HepG2 (cell line): ENCODE results near the gene SLC7A8. TPM values are rescaled to one million over a fixed set of nuclear protein-coding genes. Genes with fewer than 3 reads are reported as not detected.

ENCODE experiments used
- polyA plus RNA-seq, 8 experiments: library from polyadenylated mRNA; depleted of rRNA in 3 of 8; stranded (reverse) in 7 of 8; unstranded in 1 of 8; fragments of >200 nt; fragmentation: Illumina TruSeq in 4 of 8; extraction: Trizol in 4 of 8; gene quantifications; 2 replicates each; pipeline versions ENCODE4 v1.2.1 to v1.2.3, GENCODE V29; 2011 to 2016; ENCODE audit warnings: low read depth in 4 of 8, missing spikeins in 1 of 8, mixed read lengths in 1 of 8; ENCODE audit not compliant: insufficient read depth in 1 of 8
- small RNA-seq, 3 experiments: library from RNA; depleted of rRNA; stranded (forward); fragments of <200 nt; gene quantifications; one replicate each; pipeline ENCODE3, GENCODE V24; 2012; ENCODE audit warnings: low read depth in 2 of 3, low replicate concordance in 1 of 3; ENCODE audit not compliant: insufficient read length in 3 of 3, insufficient read depth in 2 of 3
- total RNA-seq, 5 experiments: library from RNA; depleted of rRNA; stranded (reverse); fragments of >200 nt; fragmentation: Illumina TruSeq; extraction: Trizol; gene quantifications; 2 replicates each; pipeline ENCODE4 v1.2.3, GENCODE V29; 2016; ENCODE audit warnings: low read depth in 1 of 5

Gene SLC7A8
- total and polyA plus RNA-seq, 2 of the 13 experiments (the other 11 are each of a cell fraction or from before 2014, with no cell fraction given) = 0.25 TPM; not detected in 1

Small RNA genes lying within 50 kb of the gene (small RNA-seq; reads per million reads assigned to genes)
- 0 reads per million in 3 experiments for gene AL049829.1
- gene RNU6-1138P = 0 reads per million in 3 experiments

Other genes starting within 250 kb of the SLC7A8 start
- gene HAUS4, start 226.6 kb downstream of the SLC7A8 start, total RNA-seq (2016; rRNA removed; fragmentation: Illumina TruSeq; extraction: Trizol) = 130 and 141 TPM in 2 replicates
- gene HAUS4, start 226.6 kb downstream of the SLC7A8 start, polyA plus RNA-seq (2011; rRNA removed) = 64.7 and 74.4 TPM in 2 replicates
- 109 and 157 TPM in 2 replicates for gene AJUBA, start 201.1 kb downstream of the SLC7A8 start, total RNA-seq (2016; rRNA removed; fragmentation: Illumina TruSeq; extraction: Trizol)
- gene AJUBA, start 201.1 kb downstream of the SLC7A8 start, polyA plus RNA-seq (2011; rRNA removed) = 241 and 315 TPM in 2 replicates
- gene C14orf93, start 173.5 kb downstream of the SLC7A8 start, total RNA-seq (2016; rRNA removed; fragmentation: Illumina TruSeq; extraction: Trizol) = 10.8 and 11.4 TPM in 2 replicates
- 19.8 and 22.5 TPM in 2 replicates for gene C14orf93, start 173.5 kb downstream of the SLC7A8 start, polyA plus RNA-seq (2011; rRNA removed)
- 871 and 1,316 TPM in 2 replicates for gene PSMB5, start 148.8 kb downstream of the SLC7A8 start, total RNA-seq (2016; rRNA removed; fragmentation: Illumina TruSeq; extraction: Trizol)
- 566 and 705 TPM in 2 replicates for gene PSMB5, start 148.8 kb downstream of the SLC7A8 start, polyA plus RNA-seq (2011; rRNA removed)
- not detected in 2 replicates for gene PSMB11, start 141.4 kb downstream of the SLC7A8 start, total RNA-seq (2016; rRNA removed; fragmentation: Illumina TruSeq; extraction: Trizol)
- gene PSMB11, start 141.4 kb downstream of the SLC7A8 start, polyA plus RNA-seq (2011; rRNA removed) = not detected in 2 replicates
- 0.41 and 0.69 TPM in 2 replicates for gene CDH24, start 126.1 kb downstream of the SLC7A8 start, total RNA-seq (2016; rRNA removed; fragmentation: Illumina TruSeq; extraction: Trizol)
- gene CDH24, start 126.1 kb downstream of the SLC7A8 start, polyA plus RNA-seq (2011; rRNA removed) = 0.99 and 1.2 TPM in 2 replicates
- 102 and 165 TPM in 2 replicates for gene ACIN1, start 88.5 kb downstream of the SLC7A8 start, total RNA-seq (2016; rRNA removed; fragmentation: Illumina TruSeq; extraction: Trizol)
- gene ACIN1, start 88.5 kb downstream of the SLC7A8 start, polyA plus RNA-seq (2011; rRNA removed) = 183 and 222 TPM in 2 replicates
- 206 and 299 TPM in 2 replicates for gene C14orf119, start 88.2 kb downstream of the SLC7A8 start, total RNA-seq (2016; rRNA removed; fragmentation: Illumina TruSeq; extraction: Trizol)
- 104 and 117 TPM in 2 replicates for gene C14orf119, start 88.2 kb downstream of the SLC7A8 start, polyA plus RNA-seq (2011; rRNA removed)
- gene CIROP, start 78.7 kb downstream of the SLC7A8 start, total RNA-seq (2016; rRNA removed; fragmentation: Illumina TruSeq; extraction: Trizol) = not detected in 2 replicates
- gene CIROP, start 78.7 kb downstream of the SLC7A8 start, polyA plus RNA-seq (2011; rRNA removed) = 0.07 and 0.14 TPM in 2 replicates
- 0.11 TPM in 1 of 2 replicates, not detected in the other for gene CEBPE, start 64.4 kb downstream of the SLC7A8 start, total RNA-seq (2016; rRNA removed; fragmentation: Illumina TruSeq; extraction: Trizol)
- 0.09 and 0.10 TPM in 2 replicates for gene CEBPE, start 64.4 kb downstream of the SLC7A8 start, polyA plus RNA-seq (2011; rRNA removed)
- gene RNF212B, start 54.3 kb upstream of the SLC7A8 start, total RNA-seq (2016; rRNA removed; fragmentation: Illumina TruSeq; extraction: Trizol) = not detected in 2 replicates
- gene RNF212B, start 54.3 kb upstream of the SLC7A8 start, polyA plus RNA-seq (2011; rRNA removed) = 0.05 TPM in 1 of 2 replicates, not detected in the other
- gene HOMEZ, start 102.5 kb upstream of the SLC7A8 start, total RNA-seq (2016; rRNA removed; fragmentation: Illumina TruSeq; extraction: Trizol) = 13.6 and 14.5 TPM in 2 replicates
- gene HOMEZ, start 102.5 kb upstream of the SLC7A8 start, polyA plus RNA-seq (2011; rRNA removed) = 31.8 and 35.0 TPM in 2 replicates
- gene PPP1R3E, start 119.2 kb upstream of the SLC7A8 start, total RNA-seq (2016; rRNA removed; fragmentation: Illumina TruSeq; extraction: Trizol) = 8.3 and 16.5 TPM in 2 replicates
- gene PPP1R3E, start 119.2 kb upstream of the SLC7A8 start, polyA plus RNA-seq (2011; rRNA removed) = 22.5 and 26.5 TPM in 2 replicates
- 26.6 and 28.1 TPM in 2 replicates for gene BCL2L2, start 123.2 kb upstream of the SLC7A8 start, total RNA-seq (2016; rRNA removed; fragmentation: Illumina TruSeq; extraction: Trizol)
- 49.8 and 58.5 TPM in 2 replicates for gene BCL2L2, start 123.2 kb upstream of the SLC7A8 start, polyA plus RNA-seq (2011; rRNA removed)
- 173 and 233 TPM in 2 replicates for gene PABPN1, start 137.8 kb upstream of the SLC7A8 start, total RNA-seq (2016; rRNA removed; fragmentation: Illumina TruSeq; extraction: Trizol)
- 524 and 560 TPM in 2 replicates for gene PABPN1, start 137.8 kb upstream of the SLC7A8 start, polyA plus RNA-seq (2011; rRNA removed)
- 0.48 and 0.95 TPM in 2 replicates for gene SLC22A17, start 169.2 kb upstream of the SLC7A8 start, total RNA-seq (2016; rRNA removed; fragmentation: Illumina TruSeq; extraction: Trizol)
- gene SLC22A17, start 169.2 kb upstream of the SLC7A8 start, polyA plus RNA-seq (2011; rRNA removed) = 1.1 and 1.8 TPM in 2 replicates
- not detected in 2 replicates for gene EFS, start 181.5 kb upstream of the SLC7A8 start, total RNA-seq (2016; rRNA removed; fragmentation: Illumina TruSeq; extraction: Trizol)
- not detected in 2 replicates for gene EFS, start 181.5 kb upstream of the SLC7A8 start, polyA plus RNA-seq (2011; rRNA removed)
- gene IL25, start 189.1 kb upstream of the SLC7A8 start, total RNA-seq (2016; rRNA removed; fragmentation: Illumina TruSeq; extraction: Trizol) = not detected in 2 replicates
- gene IL25, start 189.1 kb upstream of the SLC7A8 start, polyA plus RNA-seq (2011; rRNA removed) = not detected in 2 replicates
- gene CMTM5, start 193.4 kb upstream of the SLC7A8 start, total RNA-seq (2016; rRNA removed; fragmentation: Illumina TruSeq; extraction: Trizol) = not detected in 2 replicates
- gene CMTM5, start 193.4 kb upstream of the SLC7A8 start, polyA plus RNA-seq (2011; rRNA removed) = not detected in 2 replicates
- not detected in 2 replicates for gene MYH6, start 224.6 kb upstream of the SLC7A8 start, total RNA-seq (2016; rRNA removed; fragmentation: Illumina TruSeq; extraction: Trizol)
- gene MYH6, start 224.6 kb upstream of the SLC7A8 start, polyA plus RNA-seq (2011; rRNA removed) = 0.01 TPM in 1 of 2 replicates, not detected in the other